ENCODE results near the gene ZNF837.
A peak's percentile ranks its signal among the peaks of the same experiment; 100 is the strongest.
"Not testable (repeated sequence)": the region's sequence is repeated elsewhere in the genome, so short reads cannot be mapped to it uniquely, and the experiment has no call there.

The ZNF837 gene

GRCh38 chr19:58350001-58350861 lies 30.6 kb downstream of the ZNF837 start:
- DNase-seq (ENCODE audit: low read depth) = no peak

DNA sequence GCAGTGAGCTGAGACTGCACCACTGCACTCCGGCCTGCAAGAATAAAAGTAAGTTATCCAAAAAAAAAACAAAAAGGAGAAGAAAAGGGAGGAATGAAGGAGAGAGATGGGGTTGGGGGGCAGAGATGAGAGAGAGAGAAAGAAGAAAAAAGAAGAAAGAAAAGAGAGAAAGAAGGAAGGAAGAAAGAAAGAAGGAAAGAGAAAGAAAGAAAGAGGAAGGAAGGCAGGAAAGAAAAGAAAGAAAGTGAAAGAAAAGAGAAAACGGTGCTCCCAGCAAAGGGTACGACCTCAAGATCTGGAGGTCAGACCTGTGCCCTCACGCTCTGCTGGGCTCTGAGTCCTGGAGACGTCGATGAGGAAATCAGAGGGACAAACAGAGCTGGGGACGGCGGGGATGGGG lies 31.2 kb downstream of the ZNF837 start:
- DNase-seq (ENCODE audit: low read depth) = no peak

DNA sequence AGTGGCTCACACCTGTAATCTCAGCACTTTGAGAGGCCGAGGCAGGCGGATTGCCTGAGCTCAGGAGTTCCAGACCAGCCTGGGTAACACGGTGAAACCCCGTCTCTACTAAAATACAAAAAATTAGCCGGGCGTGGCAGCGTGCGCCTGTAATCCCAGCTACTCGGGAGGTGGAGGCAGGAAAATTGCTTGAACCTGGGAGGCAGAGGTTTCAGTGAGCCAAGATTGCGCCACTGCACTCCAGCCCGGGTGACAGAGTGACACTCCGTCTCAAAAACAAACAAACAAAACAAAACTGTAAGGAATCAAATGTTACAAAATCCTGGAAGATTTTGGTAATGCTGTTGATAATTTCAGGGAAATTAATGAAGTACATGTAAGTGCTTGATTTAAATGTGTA lies 32.8 kb downstream of the ZNF837 start:
- not testable (repeated sequence) for DNase-seq (ENCODE audit: low read depth)

- peak; percentile 59 for DNase-seq (ENCODE audit: low read depth)
Observed at GRCh38 chr19:58346961-58347929, 33.6 kb downstream of the ZNF837 start.

GRCh38 chr19:58345558-58345957 lies 35.3 kb downstream of the ZNF837 start:
- DNase-seq (ENCODE audit: low read depth) = no peak

DNA sequence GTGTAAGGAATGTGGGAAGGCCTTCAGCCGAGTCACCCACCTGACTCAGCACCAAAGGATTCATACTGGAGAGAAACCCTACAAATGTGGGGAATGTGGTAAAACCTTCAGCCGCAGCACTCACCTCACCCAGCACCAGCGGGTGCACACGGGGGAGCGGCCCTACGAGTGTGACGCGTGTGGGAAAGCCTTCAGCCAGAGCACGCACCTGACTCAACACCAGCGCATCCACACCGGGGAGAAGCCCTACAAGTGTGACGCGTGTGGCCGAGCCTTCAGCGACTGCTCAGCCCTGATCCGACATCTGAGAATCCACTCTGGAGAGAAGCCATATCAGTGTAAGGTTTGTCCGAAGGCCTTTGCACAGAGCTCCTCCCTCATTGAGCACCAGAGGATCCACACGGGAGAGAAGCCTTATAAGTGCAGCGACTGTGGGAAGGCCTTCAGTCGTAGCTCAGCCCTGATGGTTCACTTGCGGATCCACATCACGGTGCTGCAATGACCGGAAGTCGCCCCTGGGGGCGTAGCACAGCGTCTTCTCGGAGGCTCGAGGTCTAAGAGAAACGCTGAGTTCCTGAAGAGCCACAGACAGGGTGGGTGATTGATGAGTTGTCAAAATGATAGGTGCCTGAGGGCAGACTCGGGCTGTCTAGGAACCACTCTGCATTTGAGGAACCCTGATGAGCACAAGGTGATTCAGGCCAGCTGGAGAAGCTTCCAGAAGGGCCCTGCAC lies 41.8 kb downstream of the ZNF837 start:
- no peak for DNase-seq (ENCODE audit: low read depth)

- DNase-seq (ENCODE audit: low read depth) = no peak
Observed at GRCh38 chr19:58338336-58338735, 42.5 kb downstream of the ZNF837 start.

- DNase-seq (ENCODE audit: low read depth) = no peak
Observed at GRCh38 chr19:58336820-58337219, 44.0 kb downstream of the ZNF837 start.

DNA sequence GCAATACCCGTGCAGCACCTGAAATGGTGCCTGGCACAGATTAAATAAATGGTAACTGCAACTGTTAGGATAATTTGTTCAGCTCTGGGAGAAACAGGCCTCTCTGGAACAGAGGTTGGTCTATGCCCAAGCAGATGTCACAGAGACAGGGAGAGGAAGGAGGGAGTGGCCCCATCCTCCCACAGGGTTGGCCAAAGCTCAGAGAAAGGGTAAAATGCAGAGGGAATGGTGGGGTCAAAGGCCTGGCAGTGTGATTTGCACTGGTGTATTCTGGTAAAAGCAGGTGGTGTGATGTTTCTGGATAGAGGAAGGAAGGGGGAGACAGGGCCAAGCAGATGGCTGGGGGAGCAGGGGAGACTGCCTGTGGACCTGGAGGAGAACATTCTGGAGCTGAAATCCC lies 44.6 kb downstream of the ZNF837 start:
- DNase-seq (ENCODE audit: low read depth) = no peak

DNA sequence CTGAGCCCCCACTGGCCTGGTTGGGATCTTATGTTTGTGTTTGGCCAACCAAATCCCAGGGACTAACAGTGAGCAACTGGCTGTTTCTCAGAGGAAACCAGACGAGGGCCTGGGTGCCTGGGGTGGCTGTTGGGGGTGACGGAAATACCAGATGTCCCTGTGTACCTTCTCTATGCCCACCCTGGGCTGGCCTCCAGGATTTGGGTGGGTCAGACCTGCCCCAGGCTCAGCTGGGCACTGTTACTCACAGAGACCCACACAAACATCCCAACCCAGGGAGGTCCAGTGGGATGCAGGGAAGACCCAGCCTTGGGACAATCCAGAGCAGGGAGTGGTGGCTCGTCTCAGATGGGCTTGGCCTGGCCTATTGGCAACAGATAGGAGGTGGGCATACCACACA lies 45.2 kb downstream of the ZNF837 start:
- no peak for DNase-seq (ENCODE audit: low read depth)

DNA sequence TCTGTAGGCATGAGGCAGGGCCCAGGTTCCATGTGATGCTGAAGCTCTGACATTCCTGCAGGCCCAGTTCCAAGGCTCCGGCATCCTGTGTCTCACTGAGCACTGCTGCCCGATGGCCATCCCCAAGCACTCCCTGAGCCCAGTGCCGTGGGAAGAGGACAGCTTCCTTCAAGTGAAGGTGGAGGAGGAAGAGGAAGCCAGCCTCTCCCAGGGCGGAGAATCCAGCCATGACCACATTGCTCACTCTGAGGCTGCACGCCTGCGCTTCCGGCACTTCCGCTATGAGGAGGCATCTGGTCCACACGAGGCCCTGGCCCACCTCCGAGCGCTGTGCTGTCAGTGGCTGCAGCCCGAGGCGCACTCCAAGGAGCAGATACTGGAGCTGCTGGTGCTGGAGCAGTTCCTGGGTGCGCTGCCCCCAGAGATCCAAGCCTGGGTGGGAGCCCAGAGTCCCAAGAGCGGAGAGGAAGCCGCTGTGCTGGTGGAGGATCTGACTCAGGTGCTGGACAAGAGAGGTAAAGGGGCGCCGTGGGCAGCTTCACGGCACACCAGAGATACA lies 46.1 kb downstream of the ZNF837 start:
- DNase-seq (ENCODE audit: low read depth) = no peak

DNA sequence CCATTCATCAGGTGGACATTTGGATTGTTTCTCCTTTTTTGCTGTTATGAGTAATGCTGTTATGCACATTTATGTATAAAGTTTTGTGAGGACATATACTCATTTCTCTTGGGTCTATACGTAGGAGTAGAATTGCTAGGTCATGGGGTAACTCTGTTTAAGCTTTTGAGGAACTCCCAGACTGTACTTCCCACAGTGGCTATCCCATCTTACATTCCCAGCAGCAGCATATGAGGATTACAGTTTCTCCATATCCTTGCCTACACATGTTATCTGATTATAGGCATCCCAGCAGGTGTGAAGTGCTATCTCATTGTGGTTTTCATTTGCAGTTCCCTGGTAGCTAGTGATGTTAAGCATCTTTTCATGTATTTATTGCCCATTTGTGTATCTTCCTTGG lies 48.1 kb downstream of the ZNF837 start:
- no peak for DNase-seq (ENCODE audit: low read depth)

GRCh38 chr19:58330458-58330857 lies 50.4 kb downstream of the ZNF837 start:
- no peak for DNase-seq (ENCODE audit: low read depth)

- DNase-seq (ENCODE audit: low read depth) = no peak
Observed at GRCh38 chr19:58328999-58329398, 51.8 kb downstream of the ZNF837 start.

GRCh38 chr19:58326914-58327726 lies 53.7 kb downstream of the ZNF837 start, which contains the start of gene ZSCAN22:
Gene ZSCAN22, plus strand, starts transcription at chr19:58326994. Its CDS starts 7,809 bp downstream, at chr19:58334803.
- DNase-seq (ENCODE audit: low read depth) = peak; percentile 81

- no peak for DNase-seq (ENCODE audit: low read depth)
Observed at GRCh38 chr19:58326501-58326913, 54.3 kb downstream of the ZNF837 start.

GRCh38 chr19:58325311-58326022 lies 55.4 kb downstream of the ZNF837 start:
- no peak for DNase-seq (ENCODE audit: low read depth)

DNA sequence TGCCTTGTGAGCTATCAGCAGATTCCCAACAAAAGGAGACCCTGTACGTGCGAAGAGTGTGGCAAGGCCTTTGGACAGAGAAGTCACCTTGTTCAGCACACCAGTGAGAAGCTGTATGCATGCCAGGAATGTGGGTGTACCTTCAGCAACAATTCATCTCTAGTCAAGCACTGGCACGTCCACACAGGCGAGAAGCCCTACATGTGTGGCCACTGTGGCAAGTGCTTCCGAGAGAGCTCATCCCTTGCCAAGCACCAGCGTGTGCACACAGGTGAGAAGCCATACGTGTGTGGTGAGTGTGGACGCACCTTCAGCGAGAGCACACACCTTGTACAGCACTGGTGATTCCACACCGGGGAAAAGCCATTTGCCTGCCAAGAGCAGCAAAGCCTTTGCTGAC lies 61.6 kb downstream of the ZNF837 start:
- DNase-seq (ENCODE audit: low read depth) = no peak

GRCh38 chr19:58318297-58318696 lies 62.5 kb downstream of the ZNF837 start:
- no peak for DNase-seq (ENCODE audit: low read depth)
